Coronary artery (tissue), 2 donors: ENCODE data around the gene FBN2.

Experiments
- DNase-seq: peaks from one replicate; pipeline ENCODE4 v3.0.0-alpha.2; 2017; ENCODE audit warnings: low spot score
- H3K27ac ChIP-seq, 2 donors: fragments of 200-600 bp; sonication (generic); one replicate each; pipeline ENCODE4 v1.5.1; 2016 to 2019
- H3K4me3 ChIP-seq: fragments of 200-600 bp; sonication (generic); 2 replicates; pipeline ENCODE4 v1.5.1; 2016; ENCODE audit warnings: mild to moderate bottlenecking, moderate library complexity
- TF ChIP-seq, protein P1 (sequence below): fragments of 200-600 bp; sonication (generic); IDR thresholded peaks from one replicate; pipeline ENCODE4 v1.5.1; 2019; ENCODE audit warnings: antibody characterized with exemption

Gene FBN2

DNA sequence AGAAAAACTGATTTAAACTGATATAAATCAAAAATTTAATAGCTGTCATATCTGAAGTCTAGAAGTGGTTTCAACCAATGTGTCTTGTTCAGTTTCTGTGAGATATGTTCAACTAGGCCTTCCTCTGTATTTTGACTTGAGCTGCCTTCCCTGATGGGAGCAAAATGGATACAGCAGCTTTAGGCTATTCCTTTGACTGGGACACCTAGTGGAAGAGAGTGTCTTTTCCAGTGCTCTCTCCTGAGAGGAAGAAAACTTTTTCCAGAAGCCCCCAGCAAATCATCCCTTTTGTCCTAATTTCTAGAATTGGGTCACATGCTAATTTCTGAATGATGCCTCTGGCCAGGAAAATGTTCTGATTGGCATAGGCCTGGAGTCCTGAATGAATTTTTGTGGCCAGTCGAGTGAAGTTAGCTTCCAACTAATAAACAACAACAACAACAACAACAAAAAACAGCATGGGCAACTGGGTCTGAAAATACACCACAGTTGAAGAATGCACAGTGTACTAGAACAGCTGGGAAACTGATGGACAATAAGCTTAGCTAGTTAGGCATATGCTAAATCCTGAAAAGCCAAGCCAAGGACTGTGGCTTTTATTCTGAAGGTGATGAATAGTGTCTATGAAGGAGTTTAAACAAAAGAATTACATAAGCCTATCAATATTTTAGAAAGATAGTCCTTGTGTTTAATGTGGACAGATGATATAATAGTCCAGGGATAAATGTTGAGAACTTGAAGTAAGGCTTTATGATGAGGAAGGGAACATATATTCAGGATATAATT lies 125.7 kb downstream of the FBN2 start:
- H3K4me3 ChIP-seq: no peak overlapping the region
- TF ChIP-seq, protein P1, sequence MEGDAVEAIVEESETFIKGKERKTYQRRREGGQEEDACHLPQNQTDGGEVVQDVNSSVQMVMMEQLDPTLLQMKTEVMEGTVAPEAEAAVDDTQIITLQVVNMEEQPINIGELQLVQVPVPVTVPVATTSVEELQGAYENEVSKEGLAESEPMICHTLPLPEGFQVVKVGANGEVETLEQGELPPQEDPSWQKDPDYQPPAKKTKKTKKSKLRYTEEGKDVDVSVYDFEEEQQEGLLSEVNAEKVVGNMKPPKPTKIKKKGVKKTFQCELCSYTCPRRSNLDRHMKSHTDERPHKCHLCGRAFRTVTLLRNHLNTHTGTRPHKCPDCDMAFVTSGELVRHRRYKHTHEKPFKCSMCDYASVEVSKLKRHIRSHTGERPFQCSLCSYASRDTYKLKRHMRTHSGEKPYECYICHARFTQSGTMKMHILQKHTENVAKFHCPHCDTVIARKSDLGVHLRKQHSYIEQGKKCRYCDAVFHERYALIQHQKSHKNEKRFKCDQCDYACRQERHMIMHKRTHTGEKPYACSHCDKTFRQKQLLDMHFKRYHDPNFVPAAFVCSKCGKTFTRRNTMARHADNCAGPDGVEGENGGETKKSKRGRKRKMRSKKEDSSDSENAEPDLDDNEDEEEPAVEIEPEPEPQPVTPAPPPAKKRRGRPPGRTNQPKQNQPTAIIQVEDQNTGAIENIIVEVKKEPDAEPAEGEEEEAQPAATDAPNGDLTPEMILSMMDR: no peak
- DNase-seq: no peak
- H3K27ac ChIP-seq: no peak overlapping the region

DNA sequence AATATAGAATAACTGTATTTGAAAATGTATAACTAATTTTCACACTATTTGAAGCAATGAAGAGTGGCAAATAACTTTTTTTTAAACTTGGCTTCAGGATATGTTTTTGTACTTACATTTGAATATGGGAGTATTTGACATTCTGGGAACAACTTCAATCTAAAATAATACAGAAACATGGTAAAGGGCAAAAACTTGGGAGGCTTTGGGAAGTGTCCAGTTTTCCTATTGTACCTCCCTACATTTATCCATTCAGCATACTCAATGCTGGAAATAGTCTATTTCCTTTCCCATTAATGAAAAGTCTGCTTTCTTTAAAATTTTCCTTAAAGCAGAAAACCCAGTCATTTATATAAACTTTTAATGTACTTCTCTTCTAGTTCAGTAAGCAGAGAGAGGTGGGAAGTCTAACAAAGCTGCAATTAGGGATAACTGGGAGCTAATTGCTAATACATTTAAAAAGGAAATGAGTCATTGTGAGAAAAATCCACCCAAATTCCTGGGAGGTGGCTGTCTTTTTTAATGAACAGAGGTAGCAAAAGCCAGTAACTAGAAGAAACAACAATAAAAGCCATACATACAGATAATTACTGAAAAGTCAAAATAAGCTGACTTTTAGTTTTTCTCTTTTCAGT lies 128.8 kb downstream of the FBN2 start:
- no peak overlapping the region for H3K27ac ChIP-seq
- TF ChIP-seq, protein P1: no peak
- H3K4me3 ChIP-seq: no peak overlapping the region
- no peak for DNase-seq

DNA sequence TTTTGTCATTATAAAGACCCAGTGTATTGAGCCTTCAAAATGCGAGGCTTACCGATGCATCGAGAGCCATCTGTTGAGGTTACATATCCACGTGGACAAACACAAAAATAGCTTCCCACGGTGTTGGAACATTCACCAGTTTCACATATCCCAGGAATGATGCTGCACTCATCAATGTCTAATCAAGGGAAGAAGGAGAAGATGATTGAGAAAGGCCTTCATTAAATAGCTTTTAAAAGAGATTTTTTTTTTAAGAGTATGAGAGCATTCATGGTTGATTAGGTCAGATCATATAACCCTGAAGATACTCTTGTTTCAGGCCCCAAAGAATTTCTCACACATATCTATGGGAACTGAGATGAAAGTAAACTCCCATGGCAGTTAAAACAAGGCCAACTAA lies 129.4 kb downstream of the FBN2 start:
- TF ChIP-seq, protein P1: no peak
- Histone ChIP-seq H3K4me3 (no peak overlapping the region), H3K27ac (no peak overlapping the region)
- DNase-seq: no peak

DNA sequence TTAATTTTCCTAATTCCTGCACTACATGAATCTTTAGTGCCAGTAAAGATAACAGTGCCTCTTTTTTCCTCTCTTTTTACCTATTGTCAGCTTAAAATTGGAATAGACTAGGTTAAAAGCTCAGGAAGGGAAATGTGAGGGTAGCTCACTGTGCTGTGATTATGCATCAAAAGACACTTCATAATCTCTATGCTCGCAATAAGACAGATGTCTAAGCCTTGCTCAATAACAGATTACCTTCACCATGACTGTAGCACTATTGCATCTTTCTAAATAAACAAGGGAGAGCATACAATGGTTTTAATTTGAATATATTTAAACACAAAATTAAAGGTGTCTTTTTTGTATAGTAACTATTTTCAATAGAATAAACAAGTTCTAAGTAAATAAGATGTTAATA lies 130.1 kb downstream of the FBN2 start:
- TF ChIP-seq, protein P1: no peak
- no peak overlapping the region for H3K4me3 ChIP-seq

DNA sequence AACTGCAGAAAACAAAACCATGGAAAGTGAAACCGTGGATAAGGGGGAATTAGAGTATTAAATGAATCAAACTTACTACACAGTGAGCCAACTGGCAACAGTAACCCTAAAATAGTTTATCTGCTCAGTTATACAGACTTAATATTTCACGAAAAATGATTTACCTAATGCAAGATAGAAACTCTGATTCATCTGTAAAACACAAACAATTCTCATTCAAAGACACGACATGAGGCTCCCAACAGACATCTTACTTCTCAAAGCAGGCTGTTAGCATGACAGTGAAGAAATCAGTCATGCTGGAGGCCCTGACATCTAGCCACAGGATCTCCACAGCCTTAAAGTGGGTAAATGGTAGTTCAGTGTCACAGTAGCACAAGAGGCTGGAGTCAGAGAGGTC lies 131.2 kb downstream of the FBN2 start:
- H3K4me3 ChIP-seq: no peak overlapping the region
- TF ChIP-seq, protein P1: no peak
- DNase-seq: no peak
- no peak overlapping the region for H3K27ac ChIP-seq

More for the DNA sequence above, 130.1 kb downstream of the FBN2 start:
- no peak overlapping the region for H3K27ac ChIP-seq
- no peak for DNase-seq

DNA sequence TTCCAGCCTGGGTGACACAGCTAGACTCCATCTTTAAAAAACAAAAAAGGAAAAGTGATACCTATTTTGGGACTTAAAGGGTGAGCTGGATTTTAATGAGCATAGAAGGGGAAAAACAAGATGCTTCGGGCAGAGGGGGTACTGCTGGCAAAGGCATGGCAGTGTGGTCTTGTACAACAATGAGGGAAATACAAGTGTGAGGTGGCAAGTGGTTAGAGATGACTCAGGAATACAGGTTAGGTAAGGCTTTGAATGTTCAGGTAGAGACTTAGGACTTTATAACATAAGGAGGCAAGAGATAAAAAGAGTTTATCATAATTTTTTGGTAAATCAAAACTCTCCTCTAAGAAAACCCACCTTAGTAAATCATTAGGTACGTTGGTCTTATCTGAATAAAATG lies 132.9 kb downstream of the FBN2 start:
- no peak for DNase-seq
- Histone ChIP-seq H3K4me3 (no peak overlapping the region), H3K27ac (no peak overlapping the region)
- TF ChIP-seq, protein P1: no peak

DNA sequence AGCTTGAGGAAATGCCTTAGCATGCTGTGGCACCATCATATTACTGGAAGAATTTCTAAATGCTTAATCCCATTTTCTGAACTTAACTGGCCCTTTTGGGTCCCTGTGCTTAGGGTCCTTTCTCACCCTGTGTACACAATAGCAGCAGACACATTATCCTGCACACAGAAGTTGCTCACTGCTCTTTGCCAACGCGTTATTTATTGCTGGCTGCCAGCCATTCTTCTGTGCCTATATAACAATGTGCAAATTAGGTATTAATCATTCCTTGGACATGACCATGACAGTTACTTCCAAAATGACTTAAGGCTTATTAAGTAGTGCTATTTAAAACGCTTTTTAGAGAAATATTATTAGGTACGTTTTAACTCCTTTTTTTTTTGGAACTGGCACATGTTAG lies 134.7 kb downstream of the FBN2 start:
- H3K4me3 ChIP-seq: no peak overlapping the region
- H3K27ac ChIP-seq: no peak overlapping the region
- no peak for DNase-seq
- TF ChIP-seq, protein P1: no peak
